Measurements from ENCODE around the gene LIN7A. TPM values are rescaled to one million over a fixed set of nuclear protein-coding genes. Genes with fewer than 3 reads are reported as not detected.

LIN7A gene
- total and polyA plus RNA-seq, 5 donors, result 9.2 to 22.3 (median 19.3) TPM

DNA sequence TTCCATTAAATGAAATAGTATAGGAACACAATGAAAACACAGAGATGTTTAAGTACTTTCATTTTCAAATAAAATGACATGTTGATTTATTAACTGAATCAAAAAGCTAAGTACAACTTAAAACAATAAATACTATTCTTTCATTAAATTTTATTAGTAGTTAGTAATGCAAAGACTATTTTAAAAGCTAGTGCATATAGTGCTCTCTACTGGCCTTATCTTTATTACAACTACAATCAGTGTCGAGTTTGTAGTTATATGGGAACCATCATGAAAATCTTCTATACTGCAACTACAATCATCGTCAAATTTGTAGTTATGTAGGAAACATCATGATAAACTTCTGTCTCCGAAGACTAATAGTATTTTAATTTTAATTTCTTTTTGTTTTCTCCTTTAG is 8.9 kb upstream of the LIN7A start:
- no peak for ATAC-seq
- intact Hi-C loops (cut with DNase I), result loop anchor here in 1 of 4 donors (5.0 kb wide), 1 partner anchor 109 kb away; no protein-coding TSS in a partner anchor
- 39% methylated on average over 3 of the region's 3 CpGs for WGBS

GRCh38 chr12:80943338-80943737 is 5.6 kb upstream of the LIN7A start:
- H3K27me3 ChIP-seq (ENCODE audit: control insufficient read depth, insufficient read depth), result no peaks in the 10 kb centered on the region
- DNase-seq (no peak), ATAC-seq (no peak)
- no peak overlapping the region for H3K27ac ChIP-seq (ENCODE audit: low read length)
- H3K9me3 ChIP-seq (ENCODE audit: control insufficient read depth, low read length), result no peaks in the 10 kb centered on the region
- no peaks in the 10 kb centered on the region for H3K4me1 ChIP-seq (ENCODE audit: control insufficient read depth, insufficient read depth, low read length)
- intact Hi-C loops (cut with DNase I), result no loop called here
- H3K4me3 ChIP-seq (ENCODE audit: low read length), result no peak overlapping the region

More for the DNA sequence above, 8.9 kb upstream of the LIN7A start:
- DNase-seq, result no peak
- H3K9me3 ChIP-seq (ENCODE audit: control insufficient read depth, low read length), result no peaks in the 10 kb centered on the region
- H3K4me3 ChIP-seq (ENCODE audit: low read length), result no peak overlapping the region
- H3K4me1 ChIP-seq (ENCODE audit: control insufficient read depth, insufficient read depth, low read length), result no peaks in the 10 kb centered on the region
- H3K27me3 ChIP-seq (ENCODE audit: control insufficient read depth, insufficient read depth), result no peaks in the 10 kb centered on the region
- H3K27ac ChIP-seq (ENCODE audit: low read length), result no peak overlapping the region

- no peaks in the 10 kb centered on the region for H3K9me3 ChIP-seq (ENCODE audit: control insufficient read depth, low read length)
- no peaks in the 10 kb centered on the region for H3K27me3 ChIP-seq (ENCODE audit: control insufficient read depth, insufficient read depth)
- H3K27ac ChIP-seq (ENCODE audit: low read length), result no peak overlapping the region
- no peaks in the 10 kb centered on the region for H3K4me1 ChIP-seq (ENCODE audit: control insufficient read depth, insufficient read depth, low read length)
- no peak for DNase-seq
- intact Hi-C loops (cut with DNase I), result no loop called here
- WGBS, result 86% methylated on average over 1 of the region's 1 CpG
- ATAC-seq, result no peak
- H3K4me3 ChIP-seq (ENCODE audit: low read length), result no peak overlapping the region
Measured at GRCh38 chr12:80941916-80942315, 4.2 kb upstream of the LIN7A start.

- H3K4me1 ChIP-seq (ENCODE audit: control insufficient read depth, insufficient read depth, low read length), result no peaks in the 10 kb centered on the region
- DNase-seq (no peak), ATAC-seq (no peak)
- no peaks in the 10 kb centered on the region for H3K9me3 ChIP-seq (ENCODE audit: control insufficient read depth, low read length)
- no peak overlapping the region for H3K27ac ChIP-seq (ENCODE audit: low read length)
- intact Hi-C loops (cut with DNase I), result loop anchor here in 3 of 4 donors (5.0 to 10.0 kb wide), 2 partner anchors 102 to 105 kb away; no protein-coding TSS in a partner anchor
- WGBS, result 57% methylated on average over 7 of the region's 7 CpGs
- H3K4me3 ChIP-seq (ENCODE audit: low read length), result no peak overlapping the region
- H3K27me3 ChIP-seq (ENCODE audit: control insufficient read depth, insufficient read depth), result no peaks in the 10 kb centered on the region
Measured at GRCh38 chr12:80939231-80939950, 1.7 kb upstream of the LIN7A start.

DNA sequence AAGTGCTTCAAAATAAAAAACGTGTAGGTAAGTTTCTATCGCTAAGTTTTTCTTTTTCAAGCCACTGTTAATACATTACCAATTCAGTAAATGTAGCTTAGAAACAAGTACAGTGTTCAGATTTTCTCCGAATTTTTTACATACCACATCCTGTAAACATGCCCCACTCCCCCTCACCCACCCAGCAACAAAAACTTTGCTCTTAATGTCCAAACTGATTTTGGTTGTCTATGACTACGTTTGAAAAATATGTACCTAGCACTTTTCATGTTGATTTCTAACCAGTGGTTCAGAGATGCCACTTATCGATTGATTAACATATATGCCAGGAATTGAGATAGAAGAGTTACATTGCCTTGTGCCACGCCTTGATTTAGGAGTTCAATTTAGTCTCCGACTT is 663 bp upstream of the LIN7A start:
- WGBS, result 70% methylated on average over 7 of the region's 7 CpGs
- intact Hi-C loops (cut with DNase I), result loop anchor here in 3 of 4 donors (5.0 to 10.0 kb wide), 2 partner anchors 101 to 104 kb away; no protein-coding TSS in a partner anchor
- Histone ChIP-seq H3K9me3 (ENCODE audit: control insufficient read depth, low read length) (no peaks in the 10 kb centered on the region), H3K27ac (ENCODE audit: low read length) (no peak overlapping the region), H3K4me1 (ENCODE audit: control insufficient read depth, insufficient read depth, low read length) (no peaks in the 10 kb centered on the region), H3K4me3 (ENCODE audit: low read length) (no peak overlapping the region), H3K27me3 (ENCODE audit: control insufficient read depth, insufficient read depth) (no peaks in the 10 kb centered on the region)
- DNase-seq (no peak), ATAC-seq (no peak)

DNA sequence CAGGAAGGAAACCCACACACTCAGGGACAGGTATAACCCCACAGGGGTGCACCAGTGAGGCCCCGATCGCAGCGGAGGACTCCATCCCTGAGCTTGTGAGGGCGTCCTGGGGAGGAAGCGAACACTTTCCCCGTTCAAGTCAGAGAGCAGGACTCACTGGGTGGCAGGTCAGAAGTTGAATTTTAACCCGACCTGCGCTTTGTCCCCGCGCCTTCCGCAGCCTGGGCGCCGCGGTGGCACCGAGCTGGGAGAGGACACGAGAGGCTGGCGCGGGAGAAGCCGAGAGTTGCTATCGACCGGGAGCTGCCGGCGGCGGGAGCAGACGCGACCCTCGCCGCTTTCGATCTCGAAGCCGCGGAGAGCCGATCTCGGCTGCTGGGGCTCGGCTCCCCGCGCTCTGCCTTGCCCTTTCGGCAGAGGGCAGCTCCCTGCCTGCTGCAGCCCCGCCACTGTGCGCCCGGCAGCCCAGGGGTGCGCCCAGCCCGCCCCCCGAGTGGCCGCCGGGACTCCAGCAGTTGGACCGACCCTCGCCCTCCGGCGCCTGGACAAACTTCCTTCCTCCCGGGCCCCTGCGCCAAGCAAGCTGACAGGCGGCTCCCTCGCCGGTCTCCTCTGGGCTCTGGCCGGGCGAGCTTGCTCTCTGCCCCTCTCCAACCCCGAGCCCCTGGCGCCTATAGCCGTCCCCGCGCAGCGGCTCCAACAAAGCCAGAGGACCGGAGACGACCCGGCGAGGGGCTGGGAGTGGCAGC is 918 bp downstream of the LIN7A start:
- Histone ChIP-seq H3K9me3 (ENCODE audit: control insufficient read depth, low read length) (no peaks in the 10 kb centered on the region), H3K4me1 (ENCODE audit: control insufficient read depth, insufficient read depth, low read length) (no peaks in the 10 kb centered on the region), H3K4me3 (ENCODE audit: low read length) (peak overlapping the region; percentile 77), H3K27ac (ENCODE audit: low read length) (peak overlapping the region; percentile 77), H3K27me3 (ENCODE audit: control insufficient read depth, insufficient read depth) (no peaks in the 10 kb centered on the region)
- intact Hi-C loops (cut with DNase I), result loop anchor here in 3 of 4 donors (5.0 to 10.0 kb wide), 2 partner anchors 100 to 102 kb away; no protein-coding TSS in a partner anchor
- peak; percentile 40 to 77 (median 77) for DNase-seq
- peak; percentile 86 to 87 for ATAC-seq
- under 1% methylated on average over 67 of the region's 67 CpGs for WGBS

DNA sequence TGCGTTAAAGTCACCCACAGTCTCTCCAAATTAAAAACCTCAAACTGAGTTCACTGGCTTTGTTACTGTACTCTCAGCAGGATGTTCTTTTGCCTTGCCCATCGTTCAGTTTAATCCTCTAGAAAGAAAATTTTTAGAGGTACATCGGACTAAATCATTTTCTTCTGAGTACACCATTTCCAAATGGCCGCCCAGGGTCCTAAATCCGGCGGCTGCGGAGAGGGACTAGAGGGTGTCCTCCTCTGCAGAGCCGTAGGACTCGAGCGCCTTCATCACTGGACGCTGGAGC is 1.4 kb downstream of the LIN7A start:
- peak; percentile 63 to 73 for ATAC-seq

DNA sequence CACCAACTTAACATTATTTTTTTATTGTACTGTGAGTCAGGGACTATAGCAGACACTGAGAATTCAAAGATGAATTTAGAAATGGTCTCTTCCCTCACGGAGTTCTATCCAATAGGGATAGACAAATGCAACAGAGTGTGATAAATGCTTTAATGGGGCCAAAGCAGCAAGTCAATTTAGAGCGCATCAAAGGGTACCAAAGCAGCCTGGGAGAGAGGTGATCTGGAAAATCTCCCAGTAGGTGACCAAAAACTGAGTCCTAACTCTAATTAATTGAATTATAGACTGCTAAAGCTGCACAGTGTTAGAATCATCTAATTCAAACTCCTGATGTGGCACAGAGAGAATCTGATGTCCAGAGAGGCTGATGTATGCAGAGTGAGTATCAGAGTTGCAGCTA is 2.6 kb downstream of the LIN7A start:
- WGBS, result 82% methylated on average over 2 of the region's 2 CpGs
- Histone ChIP-seq H3K27ac (ENCODE audit: low read length) (no peak overlapping the region), H3K4me1 (ENCODE audit: control insufficient read depth, insufficient read depth, low read length) (peaks cover 1% of the 10 kb centered on the region), H3K27me3 (ENCODE audit: control insufficient read depth, insufficient read depth) (no peaks in the 10 kb centered on the region), H3K9me3 (ENCODE audit: control insufficient read depth, low read length) (no peaks in the 10 kb centered on the region), H3K4me3 (ENCODE audit: low read length) (no peak overlapping the region)
- no peak for DNase-seq
- intact Hi-C loops (cut with DNase I), result loop anchor here in 3 of 4 donors (5.0 to 10.0 kb wide), 2 partner anchors 98 to 100 kb away; no protein-coding TSS in a partner anchor
- ATAC-seq, result no peak

More for the DNA sequence above, 1.4 kb downstream of the LIN7A start:
- Histone ChIP-seq H3K4me1 (ENCODE audit: control insufficient read depth, insufficient read depth, low read length) (no peaks in the 10 kb centered on the region), H3K27ac (ENCODE audit: low read length) (peak overlapping the region; percentile 77), H3K4me3 (ENCODE audit: low read length) (peak overlapping the region; percentile 77), H3K9me3 (ENCODE audit: control insufficient read depth, low read length) (no peaks in the 10 kb centered on the region), H3K27me3 (ENCODE audit: control insufficient read depth, insufficient read depth) (no peaks in the 10 kb centered on the region)
- WGBS, result 2% methylated on average over 11 of the region's 11 CpGs
- DNase-seq, result peak in 2 of 3 donors; percentile 53 to 60
- intact Hi-C loops (cut with DNase I), result loop anchor here in 3 of 4 donors (5.0 to 10.0 kb wide), 2 partner anchors 99 to 101 kb away; no protein-coding TSS in a partner anchor

DNA sequence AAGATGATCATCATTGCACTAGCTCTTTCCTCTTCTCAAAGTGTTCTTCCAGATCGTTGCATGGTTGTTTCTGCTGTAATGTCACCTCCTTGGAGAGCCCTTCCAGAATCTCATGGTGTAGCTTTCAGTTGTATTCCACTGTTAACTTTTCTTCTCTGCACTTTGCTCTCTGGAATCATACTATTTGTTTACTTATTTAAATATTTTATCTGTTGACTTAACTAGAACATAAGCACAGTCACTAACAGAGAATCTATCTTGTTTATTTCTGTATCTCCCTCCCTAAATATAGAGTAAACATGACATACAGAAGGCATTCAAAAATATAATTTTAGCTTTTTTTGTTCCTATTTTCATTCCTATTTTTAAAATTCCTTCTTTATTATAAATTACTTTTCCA is 11.8 kb downstream of the LIN7A start:
- ATAC-seq (no peak), DNase-seq (no peak)
- intact Hi-C loops (cut with DNase I), result loop anchor here in 1 of 4 donors (10.0 kb wide), 1 partner anchor 511 kb away; no protein-coding TSS in a partner anchor
- no peak overlapping the region for H3K4me3 ChIP-seq (ENCODE audit: low read length)
- H3K27ac ChIP-seq (ENCODE audit: low read length), result no peak overlapping the region
- peaks cover 4% of the 10 kb centered on the region for H3K4me1 ChIP-seq (ENCODE audit: control insufficient read depth, insufficient read depth, low read length)
- no peaks in the 10 kb centered on the region for H3K27me3 ChIP-seq (ENCODE audit: control insufficient read depth, insufficient read depth)
- no peaks in the 10 kb centered on the region for H3K9me3 ChIP-seq (ENCODE audit: control insufficient read depth, low read length)
- 79% methylated on average over 1 of the region's 1 CpG for WGBS

DNA sequence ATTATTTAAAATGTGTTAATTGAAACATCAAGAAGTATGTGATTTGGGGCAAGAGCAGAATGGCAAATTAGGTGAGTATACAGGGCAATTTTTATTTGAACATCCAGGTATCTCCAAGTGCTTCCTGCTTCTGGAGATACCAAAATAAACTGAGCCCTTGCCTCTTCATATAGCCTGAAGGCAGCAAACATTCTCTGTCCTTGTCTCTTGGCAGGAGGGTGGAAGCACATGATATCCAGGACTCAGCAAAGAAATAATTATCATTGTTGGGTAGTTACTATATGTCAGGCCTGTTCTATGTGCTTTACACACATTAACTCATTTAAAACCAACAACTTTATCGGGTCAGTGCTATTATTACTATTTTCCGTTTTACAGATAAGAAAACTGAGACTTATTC is 12.5 kb downstream of the LIN7A start:
- DNase-seq (no peak), ATAC-seq (peak in 1 of 2 donors; percentile 31)
- intact Hi-C loops (cut with DNase I), result loop anchor here in 1 of 4 donors (10.0 kb wide), 1 partner anchor 510 kb away; no protein-coding TSS in a partner anchor
- Histone ChIP-seq H3K27me3 (ENCODE audit: control insufficient read depth, insufficient read depth) (no peaks in the 10 kb centered on the region), H3K9me3 (ENCODE audit: control insufficient read depth, low read length) (no peaks in the 10 kb centered on the region), H3K4me3 (ENCODE audit: low read length) (no peak overlapping the region), H3K4me1 (ENCODE audit: control insufficient read depth, insufficient read depth, low read length) (peaks cover 3% of the 10 kb centered on the region), H3K27ac (ENCODE audit: low read length) (no peak overlapping the region)
- WGBS, result 53% methylated on average over 2 of the region's 2 CpGs

DNA sequence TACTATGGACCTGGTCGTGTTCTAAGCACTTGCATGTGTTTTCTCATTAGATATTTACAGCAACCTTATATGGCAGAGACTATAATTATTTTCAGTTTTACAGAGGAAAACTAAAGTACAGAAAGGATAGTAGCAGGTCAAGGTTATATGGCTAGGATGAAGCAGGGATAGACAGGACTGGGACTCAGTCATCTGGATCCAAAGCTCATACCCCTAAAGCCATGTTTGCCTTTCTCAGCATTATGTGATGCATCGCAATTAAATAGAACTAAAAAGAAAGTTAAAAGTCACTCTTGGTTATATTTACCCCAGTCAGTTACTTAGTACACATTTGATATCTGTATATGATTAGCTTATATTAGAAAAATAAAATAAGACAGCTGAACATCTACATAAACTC is 13.3 kb downstream of the LIN7A start:
- ATAC-seq, result no peak
- WGBS, result 80% methylated on average over 2 of the region's 2 CpGs
- Histone ChIP-seq H3K27me3 (ENCODE audit: control insufficient read depth, insufficient read depth) (no peaks in the 10 kb centered on the region), H3K4me3 (ENCODE audit: low read length) (no peak overlapping the region), H3K4me1 (ENCODE audit: control insufficient read depth, insufficient read depth, low read length) (peaks cover 3% of the 10 kb centered on the region), H3K27ac (ENCODE audit: low read length) (no peak overlapping the region), H3K9me3 (ENCODE audit: control insufficient read depth, low read length) (no peaks in the 10 kb centered on the region)
- intact Hi-C loops (cut with DNase I), result loop anchor here in 1 of 4 donors (10.0 kb wide), 1 partner anchor 510 kb away; no protein-coding TSS in a partner anchor
- DNase-seq, result no peak

Data from right cardiac atrium (tissue), 5 donors.